Measurements from ENCODE around the gene WNK3.
"Not testable (repeated sequence)": the region's sequence is repeated elsewhere in the genome, so short reads cannot be mapped to it uniquely, and the experiment has no call there.

WNK3 gene

DNA sequence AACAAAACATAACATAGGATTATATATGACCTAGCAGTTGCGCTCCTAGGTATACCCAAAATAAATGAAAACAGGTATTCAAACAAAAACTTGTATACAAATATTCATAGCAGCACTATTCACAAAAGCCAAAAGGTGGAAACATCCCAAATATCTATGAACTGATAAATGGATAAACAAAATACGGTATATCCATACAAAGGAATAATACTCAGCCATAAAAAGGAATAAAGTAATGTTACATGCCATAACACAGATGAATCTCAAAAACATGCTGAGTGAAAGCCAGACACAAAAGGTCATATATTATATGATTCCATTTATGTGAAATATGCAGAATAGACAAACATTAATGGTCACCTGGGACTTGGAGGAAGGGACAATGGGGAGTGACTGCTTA, 5.2 kb downstream of the WNK3 start:
- TF ChIP-seq, protein P1, sequence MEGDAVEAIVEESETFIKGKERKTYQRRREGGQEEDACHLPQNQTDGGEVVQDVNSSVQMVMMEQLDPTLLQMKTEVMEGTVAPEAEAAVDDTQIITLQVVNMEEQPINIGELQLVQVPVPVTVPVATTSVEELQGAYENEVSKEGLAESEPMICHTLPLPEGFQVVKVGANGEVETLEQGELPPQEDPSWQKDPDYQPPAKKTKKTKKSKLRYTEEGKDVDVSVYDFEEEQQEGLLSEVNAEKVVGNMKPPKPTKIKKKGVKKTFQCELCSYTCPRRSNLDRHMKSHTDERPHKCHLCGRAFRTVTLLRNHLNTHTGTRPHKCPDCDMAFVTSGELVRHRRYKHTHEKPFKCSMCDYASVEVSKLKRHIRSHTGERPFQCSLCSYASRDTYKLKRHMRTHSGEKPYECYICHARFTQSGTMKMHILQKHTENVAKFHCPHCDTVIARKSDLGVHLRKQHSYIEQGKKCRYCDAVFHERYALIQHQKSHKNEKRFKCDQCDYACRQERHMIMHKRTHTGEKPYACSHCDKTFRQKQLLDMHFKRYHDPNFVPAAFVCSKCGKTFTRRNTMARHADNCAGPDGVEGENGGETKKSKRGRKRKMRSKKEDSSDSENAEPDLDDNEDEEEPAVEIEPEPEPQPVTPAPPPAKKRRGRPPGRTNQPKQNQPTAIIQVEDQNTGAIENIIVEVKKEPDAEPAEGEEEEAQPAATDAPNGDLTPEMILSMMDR (IDR thresholded peaks at IDR 0.05; ENCODE audit: extremely low read depth, insufficient read depth, missing control alignments) = no peak
- DNase-seq (ENCODE audit: low spot score) = no peak
- in situ Hi-C loops (cut with MboI; ENCODE audit: low pct_unique_long_range_greater_than_20kb, low sequenced_read_pairs, unreplicated experiment) = no loop called here

DNA sequence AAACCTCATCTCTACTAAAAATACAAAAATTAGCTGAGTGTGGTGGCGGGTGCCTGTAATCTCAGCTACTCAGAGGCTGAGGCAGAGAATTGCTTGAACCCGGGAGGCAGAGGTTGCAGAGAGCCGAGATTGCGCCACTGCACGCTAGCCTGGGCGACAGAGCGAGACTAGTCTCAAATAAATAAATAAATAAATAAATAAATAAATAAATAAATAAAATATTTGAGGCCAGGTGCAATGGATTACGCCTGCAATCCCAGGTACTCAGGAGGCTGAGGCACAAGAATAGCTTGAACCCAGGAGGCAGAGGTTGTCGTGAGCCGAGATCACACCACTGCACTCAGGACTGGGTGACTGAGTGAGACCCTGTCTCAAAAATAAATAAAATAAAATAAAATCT, 20.5 kb downstream of the WNK3 start:
- DNase-seq (ENCODE audit: low spot score); in situ Hi-C loops (cut with MboI; ENCODE audit: low pct_unique_long_range_greater_than_20kb, low sequenced_read_pairs, unreplicated experiment): not testable (repeated sequence)

DNA sequence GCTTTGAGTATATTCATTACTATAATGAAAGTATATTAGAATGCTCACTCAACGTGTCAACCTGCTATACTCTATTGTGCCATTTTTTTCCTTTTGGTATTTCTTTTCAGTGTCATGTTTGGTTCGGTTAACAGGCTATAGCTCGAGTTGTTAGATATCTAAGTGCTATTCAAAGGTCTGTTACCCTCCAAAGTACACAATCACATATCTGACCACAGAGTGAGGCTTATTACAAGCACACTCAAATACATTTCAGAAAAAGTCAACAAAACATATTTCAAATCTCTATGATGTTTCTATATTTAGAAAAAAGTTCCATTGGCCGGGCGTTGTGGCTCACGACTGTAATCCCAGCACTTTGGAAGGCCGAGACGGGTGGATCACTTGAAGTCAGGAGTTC, 32.8 kb downstream of the WNK3 start:
- no peak for DNase-seq (ENCODE audit: low spot score)
- in situ Hi-C loops (cut with MboI; ENCODE audit: low pct_unique_long_range_greater_than_20kb, low sequenced_read_pairs, unreplicated experiment) = no loop called here
- TF ChIP-seq, protein P1 (IDR thresholded peaks at IDR 0.05; ENCODE audit: extremely low read depth, insufficient read depth, missing control alignments) = no peak

DNA sequence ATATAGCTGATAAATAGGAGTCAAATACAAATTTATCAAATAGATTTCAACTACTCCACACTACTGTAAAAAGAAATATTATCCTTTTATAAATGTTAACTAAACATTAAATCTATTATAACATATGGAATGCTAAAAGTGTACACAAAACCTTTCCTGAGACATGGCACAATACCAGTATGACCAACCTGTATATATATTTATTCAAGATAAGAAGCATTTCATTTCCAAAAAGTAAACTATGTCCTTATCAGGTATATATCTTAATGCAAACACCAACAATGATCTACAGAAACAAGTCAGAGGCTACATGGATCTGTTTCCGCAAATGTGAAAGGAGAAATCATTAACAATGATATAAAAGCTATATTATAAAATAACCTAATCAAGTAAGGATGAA, 37.8 kb downstream of the WNK3 start:
- TF ChIP-seq, protein P1 (IDR thresholded peaks at IDR 0.05; ENCODE audit: extremely low read depth, insufficient read depth, missing control alignments) = no peak
- no peak for DNase-seq (ENCODE audit: low spot score)
- in situ Hi-C loops (cut with MboI; ENCODE audit: low pct_unique_long_range_greater_than_20kb, low sequenced_read_pairs, unreplicated experiment) = no loop called here

DNA sequence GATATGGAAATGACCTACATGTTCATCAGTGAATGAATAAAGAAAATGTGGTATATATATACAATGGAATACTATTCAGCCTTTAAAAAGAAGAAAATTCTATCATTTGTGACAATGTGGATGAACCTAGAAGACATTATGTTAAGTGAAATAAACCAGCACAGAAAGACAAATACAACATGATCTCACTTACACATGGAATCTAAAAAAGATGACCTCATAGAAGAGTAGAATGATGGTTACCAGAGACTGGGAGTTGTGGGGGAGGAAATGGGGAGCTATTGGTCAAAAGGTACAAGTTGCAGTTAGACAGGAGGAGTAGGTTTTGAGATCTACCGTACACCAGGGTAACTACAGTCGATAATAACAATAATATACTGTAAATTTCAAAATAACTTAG, 51.5 kb downstream of the WNK3 start:
- in situ Hi-C loops (cut with MboI; ENCODE audit: low pct_unique_long_range_greater_than_20kb, low sequenced_read_pairs, unreplicated experiment) = no loop called here
- DNase-seq (ENCODE audit: low spot score) = no peak
- TF ChIP-seq, protein P1 (IDR thresholded peaks at IDR 0.05; ENCODE audit: extremely low read depth, insufficient read depth, missing control alignments) = no peak

DNA sequence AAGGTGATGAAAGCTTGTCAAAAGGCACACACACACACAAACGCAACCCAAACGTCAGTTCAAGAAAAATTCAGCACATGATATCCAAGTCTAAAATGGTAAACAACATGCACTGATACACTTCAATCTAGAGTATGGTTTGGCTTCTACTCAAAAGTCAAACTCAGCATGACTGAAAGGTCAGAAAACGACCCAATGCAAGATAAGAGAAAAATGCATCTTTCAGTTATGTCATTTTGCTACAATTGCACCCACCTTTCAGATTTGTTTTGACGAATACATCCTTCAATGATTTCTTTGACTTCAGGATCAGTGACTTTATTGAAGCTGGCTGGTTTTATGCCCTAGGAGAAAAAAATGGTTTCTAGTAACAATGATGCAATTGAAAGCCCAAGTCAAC, 56.3 kb downstream of the WNK3 start:
- in situ Hi-C loops (cut with MboI; ENCODE audit: low pct_unique_long_range_greater_than_20kb, low sequenced_read_pairs, unreplicated experiment) = no loop called here
- DNase-seq (ENCODE audit: low spot score) = no peak
- TF ChIP-seq, protein P1 (IDR thresholded peaks at IDR 0.05; ENCODE audit: extremely low read depth, insufficient read depth, missing control alignments) = no peak

DNA sequence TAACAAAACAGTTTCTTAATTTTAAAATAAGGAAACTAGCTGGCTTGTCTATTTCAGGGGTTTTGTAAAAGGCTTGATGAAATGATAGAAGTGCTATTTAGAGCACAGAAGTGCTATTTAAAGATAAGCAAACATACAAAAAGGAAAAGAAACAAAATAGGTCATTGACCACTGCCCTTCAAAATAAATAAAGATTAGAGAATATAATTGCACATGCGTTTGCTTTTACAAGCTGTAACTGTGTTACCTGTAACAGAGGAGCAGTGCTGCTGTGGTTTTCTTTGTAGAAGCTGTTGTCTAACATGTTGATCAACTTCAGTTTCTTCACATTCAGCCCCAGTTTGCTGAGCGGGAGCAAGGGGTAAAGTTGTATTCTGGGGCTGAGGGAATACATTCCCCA, 63.5 kb downstream of the WNK3 start:
- TF ChIP-seq, protein P1 (IDR thresholded peaks at IDR 0.05; ENCODE audit: extremely low read depth, insufficient read depth, missing control alignments) = no peak
- in situ Hi-C loops (cut with MboI; ENCODE audit: low pct_unique_long_range_greater_than_20kb, low sequenced_read_pairs, unreplicated experiment) = no loop called here
- no peak for DNase-seq (ENCODE audit: low spot score)

Measured in GM13977 (cell line).